Right ventricle myocardium inferior (tissue), 1 donor: Measurements from ENCODE around the gene ZNF275. TPM values are rescaled to one million over a fixed set of nuclear protein-coding genes. Genes with fewer than 3 reads are reported as not detected.

ENCODE experiments used
- ATAC-seq: fragments of 200-7000 bp; cut with Tn5 transposase; one replicate; pipeline ENCODE4 v1.9.1; 2020; ENCODE audit warnings: mild to moderate bottlenecking, moderate library complexity
- DNase-seq: peaks from one replicate; pipeline ENCODE4 v3.0.0; 2021; ENCODE audit errors: missing footprints
- intact Hi-C: fragments of 100-400 bp; cut with DNase I; formaldehyde crosslinking; loops from one replicate; pipeline ENCODE4 v1.11.0; 2022
- total RNA-seq: library from RNA; stranded (reverse); fragmentation: NEBNext Ultra II Directional; extraction: Animal tissue kit (Norgen Biotek cat#: 25700); gene quantifications from one replicate; pipeline ENCODE4 v1.2.1, GENCODE V29; 2021
- donor health status: DM: no; HTN: yes; CAD: no; lungs with severe emphysema.

ZNF275 gene
- total RNA-seq, 1 donor from 2014 or later = 6.5 TPM

DNA sequence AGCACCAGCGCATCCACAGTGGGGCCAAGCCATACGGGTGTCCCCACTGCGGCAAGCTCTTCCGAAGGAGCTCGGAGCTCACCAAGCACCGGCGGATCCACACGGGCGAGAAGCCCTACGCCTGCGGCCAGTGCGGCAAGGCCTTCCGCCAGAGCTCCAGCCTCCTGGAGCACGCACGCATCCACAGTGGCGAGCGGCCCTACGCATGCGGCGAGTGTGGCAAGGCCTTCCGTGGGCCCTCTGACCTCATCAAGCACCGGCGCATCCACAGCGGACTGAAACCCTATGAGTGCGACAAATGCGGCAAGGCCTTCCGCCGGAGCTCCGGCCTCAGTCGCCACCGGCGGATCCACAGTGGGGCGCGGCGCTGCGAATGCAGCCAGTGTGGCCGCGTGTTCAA lies 13.6 kb downstream of the ZNF275 start:
- DNase-seq (no peak), ATAC-seq (no peak)
- intact Hi-C loops = no loop called here

GRCh38 chrX:153348421-153348820 lies 14.5 kb downstream of the ZNF275 start:
- DNase-seq (no peak), ATAC-seq (no peak)
- intact Hi-C loops = no loop called here

DNA sequence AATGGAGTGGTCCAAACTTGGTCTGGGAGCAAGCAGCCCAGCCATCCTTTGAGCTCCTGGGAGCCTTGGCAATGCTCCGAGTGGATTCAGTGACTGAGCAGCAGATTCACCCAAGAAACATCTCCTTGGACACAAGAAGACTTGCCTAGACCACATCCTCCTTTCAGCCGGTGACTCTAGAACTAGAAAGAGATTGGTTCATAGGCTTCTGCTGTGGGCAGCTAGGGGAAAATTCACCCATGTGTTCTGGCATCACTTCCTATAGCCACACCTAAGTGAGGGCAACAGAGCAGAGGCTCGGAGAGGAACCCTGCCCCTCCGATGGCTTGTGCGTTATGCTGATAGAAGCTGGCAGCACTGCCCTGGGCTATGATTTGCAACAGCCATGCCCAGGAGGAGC lies 16.0 kb downstream of the ZNF275 start:
- intact Hi-C loops = no loop called here
- ATAC-seq (no peak), DNase-seq (no peak)

DNA sequence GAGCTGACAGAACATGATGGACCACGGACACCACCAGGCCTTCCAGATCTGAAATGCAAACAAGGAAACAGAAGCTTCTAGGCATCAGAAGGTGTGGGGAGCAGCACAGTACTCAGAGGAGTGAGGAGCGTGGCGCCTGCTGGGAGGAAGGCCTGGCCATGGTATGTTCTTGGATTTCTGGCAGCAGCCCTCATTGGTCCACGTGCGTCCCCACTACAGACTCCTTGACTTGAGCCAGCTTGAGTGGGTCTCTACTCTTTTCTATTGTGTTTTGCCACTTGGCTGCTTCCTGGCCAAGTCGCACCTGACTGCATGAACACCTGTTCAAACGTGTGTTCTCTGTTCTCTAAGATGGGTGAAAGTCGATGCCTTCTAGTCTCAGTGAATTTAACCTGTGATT lies 18.0 kb downstream of the ZNF275 start:
- no peak for DNase-seq
- ATAC-seq = no peak
- intact Hi-C loops = no loop called here

DNA sequence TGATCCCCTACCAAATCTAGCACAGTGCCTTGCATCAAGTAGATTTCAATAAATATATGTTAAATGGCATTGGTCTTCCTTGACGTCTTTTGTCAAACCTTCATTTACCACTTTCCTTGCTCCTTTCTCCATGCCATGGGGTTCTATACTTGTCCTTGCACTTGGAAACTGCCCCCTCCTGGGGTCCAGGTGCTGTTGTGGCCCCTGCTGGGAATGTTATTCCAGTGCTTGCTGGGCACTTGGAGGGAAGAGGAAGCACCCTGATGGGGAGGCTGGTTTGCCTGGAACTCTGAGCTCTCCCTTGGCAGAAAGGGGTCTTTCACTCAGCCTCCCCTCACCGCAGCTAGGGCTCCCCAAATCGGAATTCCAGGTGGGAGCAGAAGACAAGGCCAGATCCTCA lies 18.9 kb downstream of the ZNF275 start:
- ATAC-seq = no peak
- DNase-seq = no peak
- intact Hi-C loops = no loop called here

GRCh38 chrX:153353416-153353815 lies 19.5 kb downstream of the ZNF275 start:
- intact Hi-C loops = no loop called here
- ATAC-seq (no peak), DNase-seq (no peak)

GRCh38 chrX:153357877-153358276 lies 23.9 kb downstream of the ZNF275 start:
- ATAC-seq (no peak), DNase-seq (no peak)
- intact Hi-C loops = no loop called here

GRCh38 chrX:153361781-153362397 lies 27.9 kb downstream of the ZNF275 start:
- intact Hi-C loops = no loop called here
- DNase-seq (no peak), ATAC-seq (no peak)

GRCh38 chrX:153365670-153366069 lies 31.7 kb downstream of the ZNF275 start:
- ATAC-seq (no peak), DNase-seq (no peak)
- intact Hi-C loops = no loop called here

DNA sequence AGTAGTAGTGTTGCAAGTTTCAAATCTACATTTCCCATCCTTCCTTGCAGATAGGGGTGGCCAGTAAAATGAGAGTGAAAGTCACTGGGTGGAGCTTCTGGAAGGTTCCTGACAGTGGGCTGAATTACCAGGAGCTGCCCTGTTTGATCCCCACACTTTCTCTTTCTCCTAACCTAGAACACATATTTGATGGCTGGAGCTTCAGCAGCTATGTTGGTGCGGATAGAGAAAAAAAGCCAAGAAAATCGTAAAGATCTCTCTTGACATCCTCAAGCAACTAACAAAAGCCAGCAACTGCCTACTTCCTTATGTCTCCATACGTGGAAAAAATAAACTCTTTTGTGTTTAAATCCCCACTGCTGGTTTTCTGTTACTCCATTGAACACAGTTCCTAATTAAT lies 32.2 kb downstream of the ZNF275 start:
- intact Hi-C loops = no loop called here
- no peak for ATAC-seq
- DNase-seq = no peak

GRCh38 chrX:153366878-153367538 lies 33.1 kb downstream of the ZNF275 start:
- intact Hi-C loops = no loop called here
- no peak for DNase-seq
- ATAC-seq = no peak

DNA sequence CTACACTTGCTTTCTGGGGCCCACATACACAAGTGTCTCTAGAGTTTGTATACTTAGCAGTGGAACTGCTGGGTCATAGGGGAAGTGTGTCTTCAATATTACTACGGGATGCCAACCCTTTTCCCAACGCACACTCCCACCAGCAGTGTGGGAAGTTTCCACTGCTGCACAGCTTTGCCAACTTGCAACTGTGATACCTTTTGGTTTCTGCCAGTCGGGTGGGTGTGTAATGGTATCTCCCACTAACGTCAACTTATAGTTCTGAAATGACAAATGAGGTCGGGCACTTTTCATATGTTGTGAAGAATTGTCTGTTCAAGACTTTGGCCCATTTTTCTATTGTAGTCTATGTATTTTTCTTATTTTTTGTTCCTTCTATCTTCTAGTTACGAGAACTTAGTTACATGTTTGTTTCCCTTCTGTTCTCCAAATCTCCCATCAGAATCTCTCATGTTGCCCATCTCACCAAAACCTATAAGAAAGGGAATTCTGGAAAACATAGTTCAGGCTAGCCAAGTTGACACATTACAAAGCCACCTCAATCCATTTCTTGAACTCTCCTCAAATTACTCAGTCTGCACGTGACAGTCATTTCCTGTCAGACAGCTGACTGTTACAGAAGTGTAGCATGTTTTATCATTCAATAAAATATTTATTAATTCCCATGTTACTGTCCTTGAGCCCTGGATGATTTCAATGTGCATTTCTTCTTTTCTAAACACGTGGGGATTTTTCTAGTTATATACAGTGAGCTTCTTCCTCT lies 36.5 kb downstream of the ZNF275 start:
- no peak for DNase-seq
- intact Hi-C loops = no loop called here
- no peak for ATAC-seq

- DNase-seq (no peak), ATAC-seq (no peak)
- intact Hi-C loops = no loop called here
Measured at GRCh38 chrX:153371256-153371655, 37.3 kb downstream of the ZNF275 start.

- no peak for ATAC-seq
- DNase-seq = no peak
- intact Hi-C loops = no loop called here
Measured at GRCh38 chrX:153372949-153373348, 39.0 kb downstream of the ZNF275 start.

GRCh38 chrX:153374426-153374825 lies 40.5 kb downstream of the ZNF275 start:
- intact Hi-C loops = no loop called here
- ATAC-seq (no peak), DNase-seq (no peak)

DNA sequence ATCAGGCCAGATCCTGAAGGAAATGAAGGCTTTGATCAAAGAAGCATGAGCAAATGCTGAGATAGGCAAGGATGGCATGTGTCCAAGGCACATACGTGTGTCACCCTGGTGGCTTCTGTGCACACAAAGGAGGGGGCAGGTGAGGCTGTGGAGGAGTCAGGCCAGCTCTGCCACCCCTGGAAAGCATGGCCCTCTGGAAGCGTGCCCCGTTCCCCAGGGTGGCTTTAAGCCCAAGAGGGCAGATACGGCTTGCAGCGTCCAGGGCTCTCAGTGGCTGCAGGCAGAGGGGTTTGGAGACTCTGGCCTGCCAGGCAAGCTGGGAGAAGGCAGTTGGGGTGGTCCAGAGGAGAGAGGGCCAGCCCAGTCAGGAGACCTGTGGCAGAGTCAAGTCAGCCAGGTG lies 41.6 kb downstream of the ZNF275 start:
- intact Hi-C loops = no loop called here
- DNase-seq = no peak
- ATAC-seq = no peak

GRCh38 chrX:153377727-153378126 lies 43.8 kb downstream of the ZNF275 start:
- ATAC-seq (no peak), DNase-seq (no peak)
- intact Hi-C loops = no loop called here

DNA sequence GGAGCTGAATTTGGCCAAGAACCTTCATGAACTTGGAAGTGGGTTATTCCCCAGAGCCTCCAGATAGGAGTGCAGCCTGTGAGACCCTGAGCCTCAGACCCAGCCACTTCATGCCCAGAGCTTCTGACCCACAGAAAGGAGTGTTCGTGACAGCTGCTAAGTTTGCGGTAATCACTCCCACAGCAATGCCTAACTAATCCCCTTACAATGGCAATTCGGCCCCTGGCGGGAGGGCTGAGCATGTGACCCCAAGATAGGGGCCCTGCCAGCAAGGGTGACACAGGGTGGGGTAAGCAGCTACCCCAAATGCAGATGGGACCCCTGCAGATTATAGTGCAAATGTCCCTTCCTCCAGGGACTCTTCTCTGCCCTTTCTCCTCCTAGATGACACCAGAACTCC lies 44.7 kb downstream of the ZNF275 start:
- ATAC-seq = no peak
- intact Hi-C loops = no loop called here
- no peak for DNase-seq

- intact Hi-C loops = no loop called here
- DNase-seq = no peak
- ATAC-seq = no peak
Measured at GRCh38 chrX:153379508-153379907, 45.6 kb downstream of the ZNF275 start.

GRCh38 chrX:153379971-153380581 lies 46.1 kb downstream of the ZNF275 start:
- intact Hi-C loops = no loop called here
- DNase-seq (no peak), ATAC-seq (peak; percentile 74)
